UCSD-AML1 (cell line): ENCODE measurements around the gene ARNT2.
"Not testable (repeated sequence)": the region's sequence is repeated elsewhere in the genome, so short reads cannot be mapped to it uniquely, and the experiment has no call there.

Experiments
- DNase-seq: peaks from one replicate; lab custom pipeline; 2025; ENCODE audit not compliant: unreplicated experiment; lab: John Stamatoyannopoulos, UW

The ARNT2 gene

DNA sequence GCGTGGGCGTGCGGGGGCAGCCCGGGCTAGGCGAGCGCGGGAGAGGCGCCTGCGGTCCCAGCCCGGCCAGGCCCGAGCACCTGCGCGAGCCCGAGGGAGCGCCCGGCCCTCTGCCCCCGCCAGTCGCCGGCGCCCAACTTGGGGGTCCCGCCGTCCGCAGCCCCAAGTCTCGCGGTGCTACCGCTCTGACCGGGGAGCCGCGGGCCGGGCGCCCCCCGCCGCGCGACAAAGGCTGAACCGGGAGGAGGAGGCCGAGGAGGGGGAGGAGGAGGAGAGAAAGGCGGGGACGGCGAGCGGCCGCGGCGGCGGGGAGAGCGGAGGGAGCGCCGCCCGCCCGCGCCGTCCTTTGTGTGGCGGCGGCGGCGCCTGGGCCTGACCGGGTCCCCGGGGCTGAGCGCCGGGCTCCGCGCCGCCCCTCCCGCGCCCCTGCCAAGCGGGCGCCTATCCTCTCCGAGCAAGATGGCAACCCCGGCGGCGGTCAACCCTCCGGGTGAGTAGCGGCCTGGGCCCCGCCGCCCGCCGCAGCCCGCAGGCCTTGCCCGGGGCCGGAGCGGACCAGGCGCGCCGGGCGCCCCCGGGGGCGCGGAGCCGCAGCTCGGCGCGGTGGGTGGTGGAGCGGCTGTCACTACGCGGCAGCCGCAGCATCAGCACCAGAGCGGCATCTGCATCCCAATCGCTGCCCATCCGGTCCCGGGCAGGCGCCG is at the start of gene ARNT2:
Gene ARNT2, plus strand, starts transcription at position 326 of the 704 bp plus-strand sequence. Its CDS starts 134 bp downstream, at position 460.
- no peak for DNase-seq

GRCh38 chr15:80367094-80367493 is 37.1 kb upstream of the ARNT2 start:
- no peak for DNase-seq

GRCh38 chr15:80367661-80368060 is 36.5 kb upstream of the ARNT2 start:
- DNase-seq, result no peak

DNA sequence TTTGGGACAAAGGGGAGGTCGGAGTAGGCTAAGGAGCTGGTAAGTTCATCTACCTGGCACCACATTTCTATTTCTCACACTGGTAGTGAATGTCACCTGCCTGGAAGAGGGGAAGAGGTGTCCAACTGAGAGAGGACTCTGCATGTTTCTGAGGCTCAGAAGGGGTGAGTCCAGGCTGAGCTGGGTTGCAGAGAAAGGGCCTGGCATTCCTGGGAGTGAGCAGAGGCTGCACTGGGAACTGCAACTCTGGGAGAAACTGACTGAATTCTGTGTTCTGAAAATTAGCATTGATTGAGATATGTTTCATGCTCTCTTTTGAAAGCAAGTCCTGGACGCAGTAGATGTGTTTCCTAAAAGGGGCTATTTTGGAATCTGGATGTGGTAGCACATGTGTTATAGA is 32.3 kb upstream of the ARNT2 start:
- no peak for DNase-seq

GRCh38 chr15:80374441-80374840 is 29.7 kb upstream of the ARNT2 start:
- no peak for DNase-seq

GRCh38 chr15:80375968-80376891 is 28.0 kb upstream of the ARNT2 start:
- no peak for DNase-seq

DNA sequence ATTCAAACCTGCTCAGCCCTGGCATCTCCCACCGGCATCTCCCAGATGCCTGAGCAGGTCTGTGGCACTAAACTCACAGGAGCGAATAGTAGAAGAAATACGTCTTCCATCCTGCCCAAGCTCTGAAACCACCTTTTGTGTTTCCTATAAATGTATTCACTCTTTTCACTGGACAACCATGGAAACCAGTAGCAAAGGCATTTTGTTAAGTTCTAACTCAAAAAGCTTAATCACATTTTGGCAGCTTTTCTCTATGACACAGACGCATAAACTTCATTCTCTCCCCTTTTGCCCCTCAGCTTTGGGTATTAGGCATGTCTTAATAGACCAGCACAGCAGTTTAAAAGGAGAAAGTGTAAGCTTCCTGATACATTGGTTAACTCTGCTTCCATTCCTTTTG is 24.5 kb upstream of the ARNT2 start:
- no peak for DNase-seq

- DNase-seq, result no peak
These were observed 24.0 kb upstream of the ARNT2 start for GRCh38 chr15:80380154-80380553.

- DNase-seq, result no peak
These were observed 21.9 kb upstream of the ARNT2 start for GRCh38 chr15:80382285-80382684.

- no peak for DNase-seq
These were observed 19.8 kb upstream of the ARNT2 start for GRCh38 chr15:80384432-80384831.

DNA sequence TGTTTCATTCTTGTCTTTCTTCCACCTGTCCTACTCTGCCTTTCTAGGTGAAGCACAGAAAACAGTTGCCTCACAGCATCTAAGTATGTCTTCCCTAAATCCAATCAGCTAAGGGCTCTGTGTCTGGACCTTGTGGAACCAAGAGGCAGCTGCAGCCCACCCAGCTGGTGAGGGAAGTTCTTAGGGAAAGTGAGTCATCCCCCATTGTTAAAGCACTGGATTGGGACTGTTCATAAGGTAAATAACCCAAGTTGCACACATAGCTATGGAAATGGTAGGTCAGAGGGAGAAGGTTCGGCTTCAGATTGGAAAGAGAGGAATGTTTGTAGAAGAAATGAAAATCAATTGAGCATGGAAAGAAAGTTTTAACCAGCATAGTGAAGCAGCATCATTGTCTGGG is 18.0 kb upstream of the ARNT2 start:
- no peak for DNase-seq

- DNase-seq, result no peak
These were observed 15.9 kb upstream of the ARNT2 start for GRCh38 chr15:80388326-80388725.

- DNase-seq, result no peak
These were observed 14.8 kb upstream of the ARNT2 start for GRCh38 chr15:80389370-80389769.

DNA sequence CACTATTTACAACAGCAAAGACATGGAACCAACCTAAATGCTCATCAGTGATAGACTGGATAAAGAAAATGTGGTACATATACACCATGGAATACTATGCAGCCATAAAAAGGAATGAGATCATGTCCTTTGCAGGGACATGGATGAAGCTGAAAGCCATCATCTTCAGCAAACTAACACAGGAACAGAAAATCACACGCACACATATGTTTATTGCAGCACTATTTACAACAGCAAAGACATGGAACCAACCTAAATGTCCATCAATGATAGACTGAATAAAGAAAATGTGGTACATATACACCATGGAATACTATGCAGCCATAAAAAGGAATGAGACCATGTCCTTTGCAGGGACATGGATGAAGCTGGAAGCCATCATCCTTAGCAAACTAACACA is 13.2 kb upstream of the ARNT2 start:
- not testable (repeated sequence) for DNase-seq

DNA sequence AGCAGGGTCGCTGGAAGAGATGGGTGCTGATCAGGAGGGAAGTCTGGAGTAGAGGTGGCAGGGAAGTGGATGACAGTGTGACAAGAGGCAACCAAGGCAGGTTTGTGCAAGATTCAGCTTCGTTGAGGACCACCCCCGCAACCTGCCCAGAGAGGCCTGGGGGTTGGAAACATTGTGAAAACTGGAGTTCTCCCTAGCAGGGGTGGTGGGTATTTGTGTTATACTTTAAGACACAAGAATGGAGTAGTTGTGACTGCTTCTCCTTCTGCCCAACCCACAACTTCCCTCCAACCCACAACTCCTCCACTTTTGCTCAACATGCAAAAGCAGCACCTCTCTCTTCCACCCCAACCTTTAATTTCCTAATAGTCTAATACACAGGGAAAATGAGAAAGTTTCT is 8.6 kb upstream of the ARNT2 start:
- no peak for DNase-seq

DNA sequence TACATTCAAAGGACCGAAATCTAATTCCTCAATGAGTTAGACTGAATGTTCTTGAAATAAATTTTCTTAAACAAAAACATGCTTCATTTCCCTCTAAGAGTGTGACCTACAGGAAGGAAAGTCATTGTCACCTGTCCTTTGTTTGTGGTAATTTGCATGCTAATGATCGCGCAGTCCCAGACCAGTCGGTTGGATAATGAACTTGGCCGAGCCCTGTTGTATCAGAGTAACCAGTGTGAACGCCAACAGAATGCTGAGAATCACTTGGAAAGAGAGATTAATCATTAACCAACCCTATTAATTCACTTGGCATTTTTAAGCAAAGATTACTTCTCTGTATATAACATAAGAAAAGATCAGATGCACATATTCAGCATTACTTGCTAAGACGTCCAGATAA is 8.1 kb upstream of the ARNT2 start:
- DNase-seq, result no peak

DNA sequence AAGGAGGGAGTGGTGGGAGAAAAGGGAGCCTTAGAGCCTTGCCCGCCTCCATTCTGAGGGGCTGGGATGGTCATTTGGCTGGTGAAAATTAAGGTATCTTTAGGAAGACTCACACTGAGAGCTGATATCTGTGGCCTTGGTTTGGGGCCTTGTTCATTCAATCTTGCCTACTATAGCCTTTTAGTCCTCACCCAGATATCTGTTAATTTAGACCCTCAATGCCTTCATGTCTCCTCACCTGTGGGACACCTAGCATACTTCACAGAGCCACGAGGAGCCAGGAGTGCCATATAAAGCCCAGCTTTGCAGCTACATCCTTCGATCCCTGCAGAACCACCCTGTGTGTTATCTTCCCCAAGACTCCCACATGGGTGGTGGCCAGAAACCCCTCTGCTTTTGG is 4.7 kb upstream of the ARNT2 start:
- DNase-seq, result no peak

GRCh38 chr15:80401456-80401855 is 2.7 kb upstream of the ARNT2 start:
- DNase-seq, result no peak

GRCh38 chr15:80402339-80402738 is 1.8 kb upstream of the ARNT2 start:
- DNase-seq, result no peak

- no peak for DNase-seq
These were observed 498 bp upstream of the ARNT2 start for GRCh38 chr15:80403712-80404056.

- no peak for DNase-seq
These were observed 775 bp downstream of the ARNT2 start for GRCh38 chr15:80404761-80405553.

DNA sequence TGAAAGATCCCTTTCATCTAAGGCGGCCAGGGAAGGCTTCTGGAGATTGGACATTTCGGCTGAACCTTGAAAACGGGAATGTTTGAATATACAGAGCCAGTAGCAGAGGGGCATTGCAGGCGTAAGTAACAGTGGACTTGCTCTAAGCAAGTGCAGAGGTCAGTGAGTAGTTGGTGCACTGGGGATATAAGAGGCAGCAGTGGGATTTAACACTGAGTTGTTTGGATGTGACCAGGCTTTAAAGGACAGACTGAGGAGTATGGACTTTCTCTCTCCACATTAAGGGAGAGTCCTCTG is 1.3 kb downstream of the ARNT2 start:
- DNase-seq, result no peak
